Loucy (cell line): ENCODE measurements around the gene IL23R.

ENCODE experiments used
- H2AFZ ChIP-seq: fragments of 200-600 bp; sonication (generic); 2 replicates; pipeline ENCODE4 v1.6.0; 2016; ENCODE audit warnings: antibody characterized with exemption, mild to moderate bottlenecking, low read length, moderate library complexity
- H3F3A ChIP-seq: fragments of 200-600 bp; 2 replicates; pipeline ENCODE4 v1.6.0; 2016; ENCODE audit warnings: antibody characterized with exemption, low read depth, mild to moderate bottlenecking
- H3K27me3 ChIP-seq: fragments of 200-600 bp; sonication (generic); 2 replicates; pipeline ENCODE4 v1.6.1; 2014; ENCODE audit warnings: low read length, mild to moderate bottlenecking; ENCODE audit not compliant: insufficient read depth, poor library complexity, severe bottlenecking
- H3K36me3 ChIP-seq: fragments of 200-600 bp; sonication (generic); 2 replicates; pipeline ENCODE4 v1.6.1; 2016; ENCODE audit warnings: low read length; ENCODE audit not compliant: insufficient read depth
- H3K4me1 ChIP-seq: fragments of 200-600 bp; sonication (generic); 2 replicates; pipeline ENCODE4 v1.5.1; 2014; ENCODE audit warnings: low read length, mild to moderate bottlenecking; ENCODE audit not compliant: insufficient read depth, poor library complexity, severe bottlenecking
- H3K4me2 ChIP-seq: fragments of 200-600 bp; sonication (generic); 2 replicates; pipeline ENCODE4 v1.6.0; 2014; ENCODE audit warnings: antibody characterized with exemption, low read length, low read depth, mild to moderate bottlenecking; ENCODE audit not compliant: poor library complexity, severe bottlenecking
- H3K4me3 ChIP-seq: fragments of 200-600 bp; sonication (generic); 2 replicates; pipeline ENCODE4 v1.5.1; 2014; ENCODE audit warnings: low read length, mild to moderate bottlenecking, mixed read lengths; ENCODE audit not compliant: poor library complexity, severe bottlenecking
- H3K79me2 ChIP-seq: fragments of 200-600 bp; sonication (generic); 2 replicates; pipeline ENCODE4 v1.6.1; 2014; ENCODE audit warnings: low read length; ENCODE audit not compliant: insufficient read depth
- H3K9ac ChIP-seq: fragments of 200-600 bp; sonication (generic); 2 replicates; pipeline ENCODE4 v1.6.0; 2014; ENCODE audit warnings: mild to moderate bottlenecking, low read depth, low read length, moderate library complexity; ENCODE audit not compliant: poor library complexity, severe bottlenecking
- H3K9me2 ChIP-seq: fragments of 200-600 bp; sonication (generic); replicated peaks from 2 replicates; pipeline ENCODE4 v1.6.1; 2016; ENCODE audit warnings: low read depth, low read length, mixed read lengths
- H3K9me3 ChIP-seq: fragments of 200-600 bp; sonication (generic); 2 replicates; pipeline ENCODE4 v1.6.1; 2014; ENCODE audit warnings: mild to moderate bottlenecking, antibody characterized with exemption, low read length, low read depth; ENCODE audit not compliant: insufficient read depth
- H4K20me1 ChIP-seq: fragments of 200-600 bp; sonication (generic); 2 replicates; pipeline ENCODE4 v1.6.0; 2014; ENCODE audit warnings: antibody characterized with exemption, low read length, mild to moderate bottlenecking; ENCODE audit not compliant: insufficient read depth, poor library complexity, severe bottlenecking
- CTCF ChIP-seq: fragments of 200-600 bp; sonication (generic); conservative IDR thresholded peaks from 2 replicates; pipeline ENCODE4 v1.5.1; 2014; ENCODE audit warnings: mild to moderate bottlenecking, antibody characterized with exemption, low read length
- EZH2phosphoT487 ChIP-seq: fragments of 200-600 bp; IDR thresholded peaks from 2 replicates; pipeline ENCODE4 v1.6.1; 2018; ENCODE audit warnings: antibody characterized with exemption, mild to moderate bottlenecking, moderate library complexity, borderline replicate concordance

Gene IL23R

GRCh38 chr1:67150931-67151330 lies 15.3 kb upstream of the IL23R start:
- Histone ChIP-seq H4K20me1 (no peaks in the 10 kb centered on the region), H3K4me1 (peaks cover 6% of the 10 kb centered on the region), H3K4me3 (no peak overlapping the region), H3K27me3 (peaks cover 8% of the 10 kb centered on the region), H3K9ac (no peak overlapping the region), H3K36me3 (no peaks in the 10 kb centered on the region), H3K4me2 (no peak overlapping the region), H3K9me2 (no peaks in the 10 kb centered on the region), H3K9me3 (no peaks in the 10 kb centered on the region), H3K79me2 (no peaks in the 10 kb centered on the region), H2AFZ (no peak overlapping the region), H3F3A (no peaks in the 10 kb centered on the region)
- TF ChIP-seq CTCF: no peak
- TF ChIP-seq EZH2phosphoT487: no peak

DNA sequence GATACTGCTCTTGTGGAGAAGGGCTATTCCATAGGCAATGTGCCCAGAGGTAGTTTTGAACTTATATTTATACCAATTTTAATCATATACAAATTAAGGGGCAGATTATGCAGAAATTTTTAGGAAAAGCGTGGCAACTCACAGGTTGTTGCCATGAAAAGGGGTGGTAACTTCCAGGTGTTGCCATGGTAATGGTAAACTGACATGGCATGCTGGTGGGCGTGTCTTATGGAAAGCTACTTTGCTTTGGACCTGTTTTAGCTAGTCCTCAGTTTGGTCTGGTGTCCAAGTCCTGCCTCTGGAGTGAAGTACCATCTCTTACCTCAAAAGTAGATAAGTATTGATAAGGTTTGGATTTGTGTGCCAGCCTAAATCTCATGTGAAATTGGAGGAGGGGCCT lies 7.9 kb upstream of the IL23R start:
- H3K9ac ChIP-seq: no peak overlapping the region
- H3K36me3 ChIP-seq: no peaks in the 10 kb centered on the region
- no peak overlapping the region for H3K4me3 ChIP-seq
- H3K4me1 ChIP-seq: no peaks in the 10 kb centered on the region
- no peak overlapping the region for H2AFZ ChIP-seq
- H3K9me2 ChIP-seq: no peaks in the 10 kb centered on the region
- no peaks in the 10 kb centered on the region for H3F3A ChIP-seq
- no peak overlapping the region for H3K4me2 ChIP-seq
- H4K20me1 ChIP-seq: no peaks in the 10 kb centered on the region
- no peaks in the 10 kb centered on the region for H3K9me3 ChIP-seq
- TF ChIP-seq CTCF: no peak
- no peak for TF ChIP-seq EZH2phosphoT487
- peaks cover 28% of the 10 kb centered on the region for H3K27me3 ChIP-seq
- no peaks in the 10 kb centered on the region for H3K79me2 ChIP-seq

DNA sequence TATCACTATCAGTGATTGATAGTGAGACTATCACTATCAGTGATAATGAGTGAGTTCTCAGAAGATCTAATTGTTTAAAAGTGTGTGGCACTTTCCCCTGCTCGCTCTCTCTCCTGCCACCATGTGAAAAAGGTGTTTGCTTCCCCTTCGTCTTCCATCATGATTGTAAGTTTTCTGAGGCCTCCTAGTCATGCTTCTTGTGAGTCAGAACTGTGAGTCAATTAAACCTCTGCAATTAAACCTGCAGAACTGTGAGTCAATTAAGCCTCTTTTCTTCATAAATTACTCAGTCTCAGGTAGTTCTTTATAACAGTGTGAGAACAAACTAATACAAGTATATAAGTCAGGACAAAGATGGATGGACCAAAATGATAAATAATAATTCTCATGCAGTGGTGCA lies 7.0 kb upstream of the IL23R start:
- H3K27me3 ChIP-seq: peaks cover 28% of the 10 kb centered on the region
- no peak overlapping the region for H3K9ac ChIP-seq
- no peaks in the 10 kb centered on the region for H3K36me3 ChIP-seq
- H3K9me2 ChIP-seq: no peaks in the 10 kb centered on the region
- H4K20me1 ChIP-seq: no peaks in the 10 kb centered on the region
- H3K79me2 ChIP-seq: no peaks in the 10 kb centered on the region
- no peaks in the 10 kb centered on the region for H3K9me3 ChIP-seq
- no peaks in the 10 kb centered on the region for H3F3A ChIP-seq
- no peaks in the 10 kb centered on the region for H3K4me1 ChIP-seq
- TF ChIP-seq EZH2phosphoT487 (no peak), CTCF (no peak)
- no peak overlapping the region for H2AFZ ChIP-seq
- no peak overlapping the region for H3K4me2 ChIP-seq
- no peak overlapping the region for H3K4me3 ChIP-seq
